SIG-M5 treated with dmso at 0.1 percent for 504 hours (cell line): ENCODE data around the gene PACS1.
"Not testable (repeated sequence)": the region's sequence is repeated elsewhere in the genome, so short reads cannot be mapped to it uniquely, and the experiment has no call there.

Experiments used
- DNase-seq: peaks from one replicate; lab custom pipeline; 2025; ENCODE audit not compliant: unreplicated experiment; lab: John Stamatoyannopoulos, UW

PACS1 gene

GRCh38 chr11:66106786-66107599, 36.9 kb downstream of the PACS1 start:
- no peak for DNase-seq

DNA sequence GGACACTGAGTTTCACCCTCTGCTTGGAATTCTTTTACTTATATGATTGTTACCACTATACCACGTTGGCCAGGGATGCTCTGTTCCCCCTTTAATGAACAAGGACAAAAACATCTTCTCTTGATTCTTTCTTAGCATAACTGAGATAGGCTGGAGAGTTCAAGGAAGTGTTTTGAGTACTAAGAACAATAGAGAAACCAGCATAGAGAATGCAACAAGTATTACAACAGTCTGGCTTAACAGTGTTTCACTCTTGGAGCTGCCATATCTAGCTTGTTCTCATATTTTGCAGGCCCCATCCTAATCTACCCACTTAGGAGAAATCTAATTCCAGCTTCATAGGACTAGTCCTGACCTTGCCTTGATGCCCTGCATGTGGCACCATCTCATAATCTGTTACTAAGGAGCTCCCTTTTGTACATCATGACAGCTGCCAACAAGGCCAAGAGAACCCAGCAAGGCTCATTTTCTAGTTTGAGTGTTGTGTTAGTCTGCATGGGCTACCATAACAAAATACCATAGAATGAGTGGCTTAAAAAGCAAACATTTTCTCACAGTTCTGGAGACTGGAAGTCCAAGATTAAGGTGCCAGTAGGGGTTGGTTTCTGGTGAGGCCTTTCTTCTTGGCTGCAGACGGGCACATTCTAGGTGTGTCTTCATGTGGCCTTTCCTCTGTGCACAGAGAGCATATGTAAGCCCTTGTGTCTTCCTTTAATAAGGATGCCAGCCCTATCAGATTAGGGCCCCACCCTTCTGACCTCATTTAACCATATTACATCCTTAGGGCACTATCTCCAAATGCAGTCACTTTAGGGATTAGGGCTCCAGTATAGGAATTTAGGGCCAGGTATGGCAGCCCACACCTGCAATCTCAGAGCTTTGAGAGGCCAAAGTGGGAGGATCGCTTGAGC, 37.8 kb downstream of the PACS1 start:
- DNase-seq, result no peak

- DNase-seq, result no peak
Measured at GRCh38 chr11:66109294-66109693, 39.2 kb downstream of the PACS1 start.

GRCh38 chr11:66111158-66111557, 41.1 kb downstream of the PACS1 start:
- no peak for DNase-seq

- DNase-seq, result no peak
Measured at GRCh38 chr11:66112041-66112491, 42.0 kb downstream of the PACS1 start.

- DNase-seq, result peak; percentile 54
Measured at GRCh38 chr11:66112601-66113499, 42.8 kb downstream of the PACS1 start.

GRCh38 chr11:66114957-66115356, 44.9 kb downstream of the PACS1 start:
- DNase-seq, result not testable (repeated sequence)

DNA sequence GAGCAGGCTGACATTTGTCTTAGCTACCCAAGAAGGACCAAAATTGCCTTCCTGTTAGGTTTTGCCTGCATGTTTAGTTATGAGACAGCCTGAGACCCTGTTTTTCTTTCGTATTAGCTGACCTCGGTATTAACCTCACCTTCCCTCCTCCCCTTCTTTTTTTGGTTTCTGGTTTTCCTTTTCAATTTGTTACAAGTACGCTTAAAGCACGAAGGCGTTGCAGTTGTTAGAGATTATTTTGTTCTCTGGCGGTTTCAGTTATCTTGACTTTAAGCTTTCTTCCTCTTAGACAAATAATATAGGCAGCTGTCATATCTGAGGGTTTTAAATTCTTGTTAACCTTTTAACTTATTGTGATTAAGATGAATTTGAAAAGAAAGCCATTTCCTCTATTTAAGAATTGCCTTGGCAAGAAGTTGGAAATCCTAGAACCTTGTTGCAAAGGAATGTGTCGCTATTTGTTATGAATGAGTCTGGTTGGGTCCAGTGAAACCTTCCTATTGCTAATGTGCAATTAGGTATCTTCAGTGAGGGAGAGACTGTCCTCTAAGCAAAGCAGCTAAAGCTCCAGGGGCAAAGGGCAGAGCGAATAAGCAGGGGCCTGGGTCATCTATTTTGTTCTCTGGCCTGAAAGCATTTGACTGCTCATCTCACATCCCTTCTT, 45.7 kb downstream of the PACS1 start:
- DNase-seq, result no peak

DNA sequence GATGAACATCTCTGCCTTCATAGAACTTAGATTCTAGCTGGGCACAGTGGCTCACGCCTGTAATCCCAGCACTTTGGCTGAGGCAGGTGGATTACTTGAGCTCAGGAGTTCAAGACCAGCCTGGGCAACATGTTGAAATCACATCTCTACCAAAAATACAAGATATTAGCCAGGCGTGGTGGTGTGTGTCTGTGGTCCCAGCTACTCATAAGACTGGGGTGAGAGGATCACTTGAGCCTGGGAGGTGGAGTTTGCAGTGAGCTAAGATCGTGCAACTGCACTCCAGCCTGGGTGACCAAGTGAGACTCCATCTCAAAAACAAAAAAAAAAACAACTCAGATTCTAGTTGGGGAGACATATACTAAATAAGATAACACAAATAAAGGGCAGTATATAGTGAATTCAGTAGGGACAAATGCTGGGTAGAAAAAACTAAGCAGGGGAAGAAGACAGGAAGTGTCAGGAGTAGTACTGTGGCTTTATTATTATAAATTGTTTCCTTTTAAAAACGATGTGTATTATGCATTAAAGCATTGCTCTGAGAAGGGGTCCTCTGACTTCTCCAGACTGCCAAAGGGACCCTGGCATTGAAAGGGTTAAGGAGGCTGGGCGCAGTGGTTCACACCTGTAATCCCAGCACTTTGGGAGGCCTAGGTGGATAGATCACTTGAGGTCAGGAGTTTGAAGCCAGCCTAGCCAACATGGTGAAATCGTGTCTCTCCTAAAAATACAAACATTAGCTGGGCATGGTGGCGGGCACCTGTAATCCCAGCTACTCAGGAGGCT, 46.7 kb downstream of the PACS1 start:
- no peak for DNase-seq

GRCh38 chr11:66118847-66119246, 48.8 kb downstream of the PACS1 start:
- no peak for DNase-seq

DNA sequence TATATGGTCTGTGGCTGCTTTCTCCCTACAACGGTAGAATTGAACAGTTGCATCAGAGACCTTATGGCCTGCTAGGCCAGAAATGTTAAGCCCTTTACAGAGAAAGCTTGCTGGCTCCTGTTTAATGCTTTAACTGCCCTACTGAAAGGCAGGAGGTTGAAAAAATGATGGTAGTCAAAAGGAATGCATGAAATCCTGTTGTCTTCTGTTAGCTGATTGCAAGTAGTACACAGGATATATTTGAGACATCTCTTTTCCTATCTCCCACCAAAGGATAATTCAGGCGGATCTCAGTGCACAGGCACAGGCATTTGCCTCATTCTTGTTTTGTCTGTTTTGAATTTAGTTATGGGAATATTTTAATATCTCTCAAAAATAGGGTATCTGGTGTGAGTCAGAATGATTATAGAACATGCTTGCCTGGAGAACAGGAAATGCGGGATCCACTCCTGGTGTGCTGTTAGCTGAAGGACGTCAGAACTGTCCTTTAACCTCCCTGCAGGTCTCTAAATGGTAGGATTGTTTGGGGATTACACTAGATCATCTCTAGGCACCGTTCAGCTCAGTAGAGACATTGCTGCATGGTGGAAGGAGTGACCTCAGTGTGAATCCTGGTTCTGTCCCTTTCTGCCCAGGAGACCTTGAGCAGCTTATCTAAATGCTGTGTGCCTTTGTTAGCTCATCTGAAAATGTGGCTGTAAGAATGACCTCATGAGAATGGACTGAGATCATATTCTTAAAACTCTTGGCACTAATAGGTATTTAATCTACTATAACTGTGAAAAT, 49.5 kb downstream of the PACS1 start:
- peak; percentile 46 for DNase-seq

- DNase-seq, result no peak
Measured at GRCh38 chr11:66121466-66121865, 51.4 kb downstream of the PACS1 start.

DNA sequence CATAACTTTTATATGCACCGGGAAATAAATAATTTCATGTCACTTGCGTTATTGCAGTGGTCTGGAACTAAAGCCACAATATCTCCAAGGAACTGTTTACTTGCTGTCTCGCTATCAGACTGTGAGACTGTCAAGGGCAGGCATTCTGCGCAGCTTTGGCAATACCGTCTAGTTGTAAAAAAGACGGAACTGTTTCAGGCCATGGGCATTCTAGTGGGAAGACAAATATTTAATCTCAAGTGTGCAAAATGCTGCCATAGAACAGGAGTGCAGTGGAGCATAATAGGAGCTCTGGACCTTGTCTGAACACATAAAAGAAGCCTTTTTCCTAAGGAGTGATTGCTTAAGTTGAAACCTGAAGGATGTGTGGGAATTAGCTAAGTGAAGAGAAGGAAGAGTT, 53.8 kb downstream of the PACS1 start:
- peak; percentile 25 for DNase-seq

- no peak for DNase-seq
Measured at GRCh38 chr11:66124564-66124963, 54.5 kb downstream of the PACS1 start.

- no peak for DNase-seq
Measured at GRCh38 chr11:66126064-66126463, 56.0 kb downstream of the PACS1 start.

DNA sequence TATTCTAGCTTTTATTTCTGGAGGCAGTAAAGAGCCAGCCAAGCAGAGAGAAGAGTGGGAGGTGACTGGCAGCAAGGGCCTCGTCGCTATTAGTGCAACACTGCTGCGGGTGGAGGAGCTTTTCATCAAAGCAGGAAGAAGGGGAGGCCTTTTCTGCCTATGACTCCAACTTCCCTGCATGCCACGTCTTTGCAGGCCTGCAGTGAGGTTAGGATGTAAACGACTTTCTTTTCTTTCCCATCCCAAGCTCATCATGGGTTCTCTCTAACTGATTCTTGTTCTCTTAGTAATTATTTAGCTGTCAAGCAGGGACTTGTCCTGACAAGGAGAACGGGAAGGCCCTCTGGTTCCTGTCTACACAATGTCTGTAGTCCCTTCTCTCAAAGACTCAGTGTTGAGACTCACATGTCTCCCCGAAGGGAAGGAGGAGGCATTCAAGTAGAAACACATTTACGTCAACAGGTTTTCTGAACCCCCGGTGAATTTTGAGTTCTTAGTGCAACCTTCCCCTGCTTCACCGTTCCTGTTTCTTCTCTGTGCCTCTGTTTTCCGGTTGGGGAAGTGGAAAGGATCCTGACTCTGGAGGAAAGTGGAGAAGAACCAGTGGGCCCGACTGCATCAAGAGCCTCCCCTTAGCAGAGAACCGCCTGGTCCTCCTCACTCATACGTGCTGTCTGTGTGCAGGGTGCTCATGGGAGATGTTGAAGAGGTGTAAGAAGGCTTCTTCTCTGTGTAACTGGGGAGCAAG, 56.9 kb downstream of the PACS1 start:
- DNase-seq, result peak; percentile 46

DNA sequence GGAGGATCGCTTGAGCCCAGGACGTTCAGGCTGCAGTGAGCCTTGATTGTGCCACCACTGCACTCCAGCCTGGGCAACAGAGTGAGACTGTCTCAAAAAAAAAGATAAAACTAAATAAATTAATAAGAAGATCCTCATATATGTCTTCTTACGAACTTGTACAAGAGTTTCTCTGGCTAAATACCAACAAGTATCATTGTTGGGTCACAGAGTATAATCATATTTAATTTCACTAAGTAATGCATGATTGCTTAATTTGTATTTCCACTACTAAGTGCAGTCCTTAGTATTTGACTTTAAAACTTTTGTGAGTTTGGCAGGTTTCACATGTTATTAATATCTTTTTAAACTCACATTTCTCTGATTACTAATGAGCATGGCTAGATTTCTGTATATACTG, 60.9 kb downstream of the PACS1 start:
- DNase-seq, result no peak
